ENCODE results near the gene LIMA1. TPM values are rescaled to one million over a fixed set of nuclear protein-coding genes. Genes with fewer than 3 reads are reported as not detected.
A peak's percentile ranks its signal among the peaks of the same experiment; 100 is the strongest.

Gene LIMA1
- total RNA-seq, 2 experiments from 2014 or later: 6.2 to 20.4 TPM

- DNase-seq (ENCODE audit: low spot score): peak; percentile 69
- ChIA-PET CTCF (ENCODE audit: unreplicated experiment) (interaction anchor here (0.6 to 1.8 kb wide), 5 partner anchors 21 to 182 kb away, joined by 3 to 10 read pairs (median 6); partner anchors contain the start of gene COX14), POLR2A (interaction anchor here (1.1 kb wide), 2 partner anchors 35 to 48 kb away, joined by 3 to 4 read pairs; partner anchors contain the start of gene CERS5)
- no peaks in the 10 kb centered on the region for H3K9me3 ChIP-seq (ENCODE audit: low read length)
- no peak overlapping the region for H2AFZ ChIP-seq (ENCODE audit: low read length)
- intact Hi-C loops (cut with micrococcal nuclease; ENCODE audit: unreplicated experiment): loop anchor here (1.0 kb wide), 3 partner anchors 43 to 182 kb away; no protein-coding TSS in a partner anchor
- H3K9me2 ChIP-seq (ENCODE audit: insufficient read depth, low read length): no peaks in the 10 kb centered on the region
- H3K27ac ChIP-seq (ENCODE audit: low read depth, low read length, poor library complexity, severe bottlenecking): no peak overlapping the region
- H3K4me3 ChIP-seq (ENCODE audit: low read depth, low read length, poor library complexity, severe bottlenecking): no peak overlapping the region
- H3K79me2 ChIP-seq (ENCODE audit: insufficient read depth, low read depth, low read length): no peaks in the 10 kb centered on the region
- no peaks in the 10 kb centered on the region for H4K20me1 ChIP-seq (ENCODE audit: insufficient read depth, low read length)
- no peaks in the 10 kb centered on the region for H3K4me1 ChIP-seq (ENCODE audit: insufficient read depth, low read length, poor library complexity, severe bottlenecking)
- peaks cover 82% of the 10 kb centered on the region for H3K36me3 ChIP-seq (ENCODE audit: insufficient read depth, low read length)
- no peak overlapping the region for H3K4me2 ChIP-seq (ENCODE audit: low read length)
- TF ChIP-seq EZH2phosphoT487 (IDR thresholded peaks at IDR 0.05; ENCODE audit: borderline replicate concordance, low read depth, low read length) (no peak), CTCF (conservative IDR thresholded peaks at IDR 0.05; ENCODE audit: low read length) (peak; percentile 94)
- BruUV-seq (replicated peaks): no TSS peak
These were observed 150.7 kb downstream of the LIMA1 start for GRCh38 chr12:50132505-50133135.

- intact Hi-C loops (cut with micrococcal nuclease; ENCODE audit: unreplicated experiment): no loop called here
- Histone ChIP-seq H3K79me2 (ENCODE audit: insufficient read depth, low read depth, low read length) (no peaks in the 10 kb centered on the region), H3K9me3 (ENCODE audit: low read length) (no peaks in the 10 kb centered on the region), H3K27ac (ENCODE audit: low read depth, low read length, poor library complexity, severe bottlenecking) (no peak overlapping the region), H4K20me1 (ENCODE audit: insufficient read depth, low read length) (0 out of 2 replicates have a peak, but pooled peaks cover 1% of the 10 kb centered on the region), H3K36me3 (ENCODE audit: insufficient read depth, low read length) (peaks cover 82% of the 10 kb centered on the region), H3K9me2 (ENCODE audit: insufficient read depth, low read length) (no peaks in the 10 kb centered on the region), H2AFZ (ENCODE audit: low read length) (no peak overlapping the region), H3K4me3 (ENCODE audit: low read depth, low read length, poor library complexity, severe bottlenecking) (no peak overlapping the region), H3K4me2 (ENCODE audit: low read length) (no peak overlapping the region), H3K4me1 (ENCODE audit: insufficient read depth, low read length, poor library complexity, severe bottlenecking) (peaks cover 6% of the 10 kb centered on the region)
- CTCF ChIA-PET (ENCODE audit: unreplicated experiment): interaction anchor here (0.7 kb wide), 1 partner anchor 9 kb away, joined by 3 read pairs; no protein-coding TSS in a partner anchor
- TF ChIP-seq EZH2phosphoT487 (IDR thresholded peaks at IDR 0.05; ENCODE audit: borderline replicate concordance, low read depth, low read length): no peak
- TF ChIP-seq CTCF (conservative IDR thresholded peaks at IDR 0.05; ENCODE audit: low read length): no peak
- POLR2A ChIA-PET: interaction anchor here (0.7 to 1.3 kb wide), 4 partner anchors 10 to 1152 kb away, joined by 3 to 5 read pairs (median 4); partner anchors contain the start of gene SMARCD1
- no peak for DNase-seq (ENCODE audit: low spot score)
- BruUV-seq (replicated peaks): no TSS peak
These were observed 154.0 kb downstream of the LIMA1 start for GRCh38 chr12:50129290-50129689.

- Histone ChIP-seq H2AFZ (ENCODE audit: low read length) (no peak overlapping the region), H3K4me1 (ENCODE audit: insufficient read depth, low read length, poor library complexity, severe bottlenecking) (peaks cover 6% of the 10 kb centered on the region), H3K9me2 (ENCODE audit: insufficient read depth, low read length) (no peaks in the 10 kb centered on the region), H3K9me3 (ENCODE audit: low read length) (no peaks in the 10 kb centered on the region), H3K36me3 (ENCODE audit: insufficient read depth, low read length) (peaks cover 82% of the 10 kb centered on the region), H4K20me1 (ENCODE audit: insufficient read depth, low read length) (0 out of 2 replicates have a peak, but pooled peaks cover 4% of the 10 kb centered on the region), H3K27ac (ENCODE audit: low read depth, low read length, poor library complexity, severe bottlenecking) (no peak overlapping the region), H3K4me3 (ENCODE audit: low read depth, low read length, poor library complexity, severe bottlenecking) (no peak overlapping the region), H3K4me2 (ENCODE audit: low read length) (no peak overlapping the region), H3K79me2 (ENCODE audit: insufficient read depth, low read depth, low read length) (no peaks in the 10 kb centered on the region)
- CTCF ChIA-PET (ENCODE audit: unreplicated experiment): interaction anchor here (1.3 kb wide), 1 partner anchor 17 kb away, joined by 5 read pairs; no protein-coding TSS in a partner anchor
- intact Hi-C loops (cut with micrococcal nuclease; ENCODE audit: unreplicated experiment): no loop called here
- no peak for DNase-seq (ENCODE audit: low spot score)
- TF ChIP-seq EZH2phosphoT487 (IDR thresholded peaks at IDR 0.05; ENCODE audit: borderline replicate concordance, low read depth, low read length): no peak
- no peak for TF ChIP-seq CTCF (conservative IDR thresholded peaks at IDR 0.05; ENCODE audit: low read length)
- BruUV-seq (replicated peaks): no TSS peak
- POLR2A ChIA-PET: interaction anchor here (0.6 to 2.6 kb wide), 7 partner anchors 11 to 518 kb away, joined by 3 to 17 read pairs (median 3); partner anchors contain the start of genes COX14 and SMARCD1
These were observed 155.8 kb downstream of the LIMA1 start for GRCh38 chr12:50127546-50127945.
